HG02642 (cell line): ENCODE measurements around the gene HSD17B1.
"Not testable (repeated sequence)": the region's sequence is repeated elsewhere in the genome, so short reads cannot be mapped to it uniquely, and the experiment has no call there.

Experiments used
- ATAC-seq: cut with Tn5 transposase; IDR thresholded peaks from one replicate; pipeline ENCODE4 v1.9.1; 2021; ENCODE audit warnings: mild to moderate bottlenecking; ENCODE audit not compliant: unreplicated experiment, poor library complexity

Gene HSD17B1

GRCh38 chr17:42552736-42553135 lies at the start of gene HSD17B1:
HSD17B1 (plus strand) TSS chr17:42552923; CDS start chr17:42552934, 11 bp downstream.
- ATAC-seq: not testable (repeated sequence)

GRCh38 chr17:42502926-42503325 lies 49.8 kb upstream of the HSD17B1 start:
- ATAC-seq: no peak

GRCh38 chr17:42507671-42508070 lies 45.1 kb upstream of the HSD17B1 start:
- ATAC-seq: no peak

GRCh38 chr17:42508426-42509165 lies 44.1 kb upstream of the HSD17B1 start:
- no peak for ATAC-seq

GRCh38 chr17:42509409-42509808 lies 43.3 kb upstream of the HSD17B1 start:
- no peak for ATAC-seq

GRCh38 chr17:42509841-42510240 lies 42.9 kb upstream of the HSD17B1 start:
- ATAC-seq: no peak

GRCh38 chr17:42512246-42512645 lies 40.5 kb upstream of the HSD17B1 start:
- no peak for ATAC-seq

- peak; percentile 60 for ATAC-seq
Measured at GRCh38 chr17:42512733-42513251, 39.9 kb upstream of the HSD17B1 start.

- no peak for ATAC-seq
Measured at GRCh38 chr17:42513686-42514085, 39.0 kb upstream of the HSD17B1 start.

- ATAC-seq: no peak
Measured at GRCh38 chr17:42514279-42514678, 38.4 kb upstream of the HSD17B1 start.

GRCh38 chr17:42514867-42515266 lies 37.9 kb upstream of the HSD17B1 start:
- ATAC-seq: no peak

- ATAC-seq: no peak
Measured at GRCh38 chr17:42517516-42517915, 35.2 kb upstream of the HSD17B1 start.

- no peak for ATAC-seq
Measured at GRCh38 chr17:42518046-42518754, 34.5 kb upstream of the HSD17B1 start.

GRCh38 chr17:42518755-42519545 lies 33.8 kb upstream of the HSD17B1 start:
- no peak for ATAC-seq

GRCh38 chr17:42519546-42520491 lies 32.9 kb upstream of the HSD17B1 start:
- no peak for ATAC-seq

GRCh38 chr17:42520540-42520951 lies 32.2 kb upstream of the HSD17B1 start:
- ATAC-seq: no peak

GRCh38 chr17:42521036-42521435 lies 31.7 kb upstream of the HSD17B1 start:
- no peak for ATAC-seq

- ATAC-seq: no peak
Measured at GRCh38 chr17:42521666-42522262, 31.0 kb upstream of the HSD17B1 start.

GRCh38 chr17:42522263-42522790 lies 30.4 kb upstream of the HSD17B1 start:
- ATAC-seq: no peak
